CD14-positive monocyte (primary cell): Measurements from ENCODE around the gene ROR1. TPM values are rescaled to one million over a fixed set of nuclear protein-coding genes. Genes with fewer than 3 reads are reported as not detected.

Experiments used
- DNase-seq, 3 donors: peaks; one replicate each; pipeline ENCODE4 v3.0.0-alpha.2; 2011 to 2022
- H2AFZ ChIP-seq: 2 replicates; pipeline ENCODE4 v1.6.0; 2012; ENCODE audit warnings: mild to moderate bottlenecking, low read depth, low read length, inconsistent platforms; ENCODE audit not compliant: insufficient read depth, poor library complexity, severe bottlenecking
- H3K27ac ChIP-seq, 2 donors: 1 replicate in 1 of 2; 2 replicates in 1 of 2; pipeline ENCODE4 v1.5.1; 2012 to 2013; ENCODE audit warnings: low read length in 2 of 2, control low read depth in 1 of 2, inconsistent platforms in 1 of 2, low read depth in 1 of 2, mild to moderate bottlenecking in 1 of 2
- H3K27me3 ChIP-seq, 2 donors: one replicate each; pipeline versions ENCODE4 v1.6.0 to v1.6.1; 2011 to 2013; ENCODE audit warnings: low read length in 2 of 2; ENCODE audit not compliant: control insufficient read depth in 2 of 2, insufficient read depth in 2 of 2
- H3K36me3 ChIP-seq, 2 donors: replicated peaks in 1 of 2; 1 replicate in 1 of 2; 2 replicates in 1 of 2; pipeline versions ENCODE4 v1.5.1 to v1.6.1; 2012 to 2013; ENCODE audit warnings: low read length in 2 of 2, control low read depth in 1 of 2, inconsistent platforms in 1 of 2, mild to moderate bottlenecking in 1 of 2; ENCODE audit not compliant: insufficient read depth in 2 of 2, control insufficient read depth in 1 of 2
- H3K4me1 ChIP-seq, 2 donors: 1 replicate in 1 of 2; 2 replicates in 1 of 2; pipeline versions ENCODE4 v1.5.1 to v1.6.1; 2012 to 2013; ENCODE audit warnings: low read length in 2 of 2, control low read depth in 1 of 2, inconsistent platforms in 1 of 2, mild to moderate bottlenecking in 1 of 2, moderate library complexity in 1 of 2; ENCODE audit not compliant: insufficient read depth in 2 of 2, control insufficient read depth in 1 of 2
- H3K4me2 ChIP-seq: replicated peaks from 2 replicates; pipeline ENCODE3; 2012; ENCODE audit warnings: low read length, moderate library complexity, mild to moderate bottlenecking; ENCODE audit not compliant: poor library complexity, severe bottlenecking; ENCODE audit errors: extremely low read depth
- H3K4me3 ChIP-seq, 3 experiments: fragments of 200-600 bp in 1 of 3; sonication (generic) in 1 of 3; replicated peaks in 1 of 3; 1 replicate in 2 of 3; 2 replicates in 1 of 3; pipeline ENCODE4 v1.5.1; 2011 to 2013; ENCODE audit warnings: low read length in 3 of 3, mild to moderate bottlenecking in 3 of 3, control low read depth in 2 of 3, low read depth in 2 of 3, inconsistent platforms in 1 of 3, moderate library complexity in 1 of 3
- H3K79me2 ChIP-seq: 2 replicates; pipeline ENCODE4 v1.6.0; 2012; ENCODE audit warnings: mild to moderate bottlenecking, control low read depth, inconsistent platforms, low read length, moderate library complexity; ENCODE audit not compliant: insufficient read depth
- H3K9ac ChIP-seq: 2 replicates; pipeline ENCODE4 v1.6.0; 2017; ENCODE audit warnings: low read length, mild to moderate bottlenecking; ENCODE audit not compliant: insufficient read depth, poor library complexity, severe bottlenecking
- H3K9me3 ChIP-seq, 2 donors: replicated peaks in 1 of 2; 1 replicate in 1 of 2; 2 replicates in 1 of 2; pipeline versions ENCODE4 v1.5.1 to v1.6.1; 2012 to 2013; ENCODE audit warnings: low read length in 2 of 2, control low read depth in 1 of 2; ENCODE audit not compliant: control insufficient read depth in 1 of 2, insufficient read depth in 1 of 2
- H4K20me1 ChIP-seq: 2 replicates; pipeline ENCODE4 v1.6.0; 2012; ENCODE audit warnings: mild to moderate bottlenecking, low read length, control low read depth, moderate library complexity; ENCODE audit not compliant: insufficient read depth
- H3K27ac Mint-ChIP-seq, 7 donors: one replicate each; pipeline ENCODE4 v1.8.0; 2020; ENCODE audit warnings: mild to moderate bottlenecking in 7 of 7, mixed read lengths in 7 of 7, moderate library complexity in 6 of 7, inconsistent platforms in 2 of 7
- H3K27me3 Mint-ChIP-seq, 3 donors: one replicate each; pipeline ENCODE4 v1.8.0; 2021 to 2022; ENCODE audit warnings: low read depth in 3 of 3, mild to moderate bottlenecking in 3 of 3, mixed read lengths in 3 of 3, moderate library complexity in 3 of 3, inconsistent platforms in 1 of 3
- H3K36me3 Mint-ChIP-seq, 2 donors: one replicate each; pipeline ENCODE4 v1.8.0; 2020; ENCODE audit warnings: mixed read lengths in 2 of 2, inconsistent platforms in 1 of 2, mild to moderate bottlenecking in 1 of 2
- H3K4me1 Mint-ChIP-seq: one replicate; pipeline ENCODE4 v1.8.0; 2020; ENCODE audit warnings: mild to moderate bottlenecking, mixed read lengths
- H3K4me3 Mint-ChIP-seq, 2 donors: one replicate each; pipeline ENCODE4 v1.8.0; 2020; ENCODE audit warnings: mild to moderate bottlenecking in 2 of 2, mixed read lengths in 2 of 2, moderate library complexity in 1 of 2
- H3K9me3 Mint-ChIP-seq, 7 donors: one replicate each; pipeline ENCODE4 v1.8.0; 2020 to 2022; ENCODE audit warnings: mixed read lengths in 7 of 7, mild to moderate bottlenecking in 6 of 7, moderate library complexity in 6 of 7, inconsistent platforms in 2 of 7
- CTCF ChIP-seq: fragments of 200-600 bp; IDR thresholded peaks from one replicate; pipeline ENCODE4 v1.8.0; 2022; ENCODE audit warnings: antibody characterized with exemption, mild to moderate bottlenecking
- WGBS: methylation state at CpG from one replicate; pipeline ENCODE4 v1.1.5; 2013; ENCODE audit warnings: missing lambda C conversion rate; ENCODE audit not compliant: insufficient coverage; 5-methylcytosine and 5-hydroxymethylcytosine counted together
- intact Hi-C, 2 donors: fragments of 100-400 bp; cut with micrococcal nuclease; formaldehyde crosslinking; loops; one replicate each; pipeline versions ENCODE4 v1.15.0 to v1.15.1; 2023
- polyA plus RNA-seq, 3 donors: library from polyadenylated mRNA; depleted of rRNA in 1 of 3; unstranded in 2 of 3; stranded (reverse) in 1 of 3; fragments of 300-500 nt in 2 of 3; fragments of >200 nt in 1 of 3; fragmentation: Illumina TruSeq in 2 of 3; gene quantifications; 1 replicate in 2 of 3; 2 replicates in 1 of 3; pipeline ENCODE4 v1.2.3, GENCODE V29; 2012 to 2021

Gene ROR1
- polyA plus RNA-seq, 3 donors: not detected

DNA sequence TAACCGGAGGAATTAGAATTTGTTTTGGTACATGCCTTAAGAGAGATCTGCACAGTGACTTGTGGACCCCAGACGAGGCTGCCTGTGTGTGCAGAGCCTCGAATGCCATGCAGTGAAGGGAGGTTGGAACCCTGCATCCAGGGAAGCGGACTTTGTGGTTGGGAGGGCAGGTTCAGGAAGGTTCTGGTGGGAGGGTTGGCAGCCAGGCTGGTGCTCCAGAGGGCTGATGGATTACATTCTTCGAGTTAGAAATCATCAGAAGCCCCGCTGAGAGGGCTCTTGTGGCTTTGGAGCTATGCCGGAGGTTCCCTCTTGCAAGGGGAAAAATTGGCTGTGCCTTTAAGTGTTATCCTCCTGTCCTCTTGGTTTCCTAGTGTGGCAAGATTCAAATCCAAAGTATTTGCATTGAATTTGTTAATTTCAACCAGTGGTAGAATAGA lies 21.1 kb downstream of the ROR1 start:
- 89% methylated on average over 7 of the region's 7 CpGs for WGBS
- Mint-ChIP-seq H3K4me1 (no peaks in the 10 kb centered on the region), H3K27me3 (peaks cover 3 to 5% (median 4%) of the 10 kb centered on the region in 3 donors), H3K27ac (no peak overlapping the region), H3K9me3 (peaks cover 0 to 3% (median 0%) of the 10 kb centered on the region in 7 donors), H3K36me3 (no peaks in the 10 kb centered on the region), H3K4me3 (no peak overlapping the region)
- H3K4me2 ChIP-seq: no peak overlapping the region
- H3K4me3 ChIP-seq: no peak overlapping the region
- no peaks in the 10 kb centered on the region for H3K4me1 ChIP-seq
- H3K79me2 ChIP-seq: no peaks in the 10 kb centered on the region
- intact Hi-C loops: no loop called here
- DNase-seq: no peak
- H3K36me3 ChIP-seq: no peaks in the 10 kb centered on the region
- H3K27me3 ChIP-seq: no peaks in the 10 kb centered on the region
- TF ChIP-seq CTCF: no peak
- no peak overlapping the region for H3K9ac ChIP-seq
- H3K9me3 ChIP-seq: no peaks in the 10 kb centered on the region
- H2AFZ ChIP-seq: no peak overlapping the region
- H4K20me1 ChIP-seq: no peaks in the 10 kb centered on the region
- H3K27ac ChIP-seq: no peak overlapping the region

DNA sequence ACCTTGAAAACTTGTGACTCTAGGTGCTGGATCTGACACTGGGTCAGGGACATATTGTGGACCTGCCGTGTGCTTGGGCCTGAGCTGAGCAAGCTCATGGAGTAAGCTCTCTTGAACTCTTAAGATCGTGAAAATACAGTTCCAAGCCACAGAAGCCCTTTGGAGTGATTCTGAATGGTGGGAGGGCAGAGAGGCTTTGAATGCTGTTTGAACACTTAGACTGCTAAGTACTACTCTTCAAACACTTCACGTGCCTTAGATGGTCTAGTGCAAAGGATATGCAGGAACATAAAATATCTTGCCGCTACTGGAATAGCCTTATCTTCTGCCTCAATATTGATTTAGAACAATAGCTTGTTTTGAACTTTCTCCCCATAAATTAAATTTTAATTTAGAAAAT lies 21.6 kb downstream of the ROR1 start:
- Histone ChIP-seq H4K20me1 (no peaks in the 10 kb centered on the region), H3K79me2 (no peaks in the 10 kb centered on the region), H3K27me3 (no peaks in the 10 kb centered on the region), H2AFZ (no peak overlapping the region), H3K36me3 (no peaks in the 10 kb centered on the region), H3K9me3 (no peaks in the 10 kb centered on the region), H3K27ac (no peak overlapping the region), H3K4me2 (no peak overlapping the region), H3K4me3 (no peak overlapping the region), H3K9ac (no peak overlapping the region), H3K4me1 (no peaks in the 10 kb centered on the region)
- Mint-ChIP-seq H3K4me1 (no peaks in the 10 kb centered on the region), H3K27me3 (peaks cover 4 to 5% (median 5%) of the 10 kb centered on the region in 3 donors), H3K36me3 (no peaks in the 10 kb centered on the region), H3K9me3 (peaks cover 0 to 3% (median 0%) of the 10 kb centered on the region in 7 donors), H3K27ac (no peak overlapping the region), H3K4me3 (no peak overlapping the region)
- WGBS: 89% methylated on average over 1 of the region's 4 CpGs
- intact Hi-C loops: no loop called here
- TF ChIP-seq CTCF: no peak
- no peak for DNase-seq
